Trophoblast cell (in vitro differentiated cells and primary cell): ENCODE data around the gene ABLIM1.
A peak's percentile ranks its signal among the peaks of the same experiment; 100 is the strongest.

Experiments used
- DNase-seq, 2 donors: peaks; one replicate each; pipeline ENCODE4 v3.0.0-alpha.2; 2016
- H2AFZ ChIP-seq: 2 replicates; pipeline ENCODE4 v1.6.1; 2013; ENCODE audit warnings: low read length, moderate library complexity, mild to moderate bottlenecking; ENCODE audit not compliant: insufficient read depth, poor library complexity
- H2AK5ac ChIP-seq: 2 replicates; pipeline ENCODE4 v1.6.1; 2013; ENCODE audit warnings: mild to moderate bottlenecking, low read length
- H2BK120ac ChIP-seq: 2 replicates; pipeline ENCODE4 v1.6.1; 2013; ENCODE audit warnings: low read length, mild to moderate bottlenecking, moderate library complexity; ENCODE audit not compliant: insufficient read depth, poor library complexity
- H2BK12ac ChIP-seq: 2 replicates; pipeline ENCODE4 v1.6.1; 2013; ENCODE audit warnings: mild to moderate bottlenecking, low read length, moderate library complexity
- H2BK5ac ChIP-seq: 2 replicates; pipeline ENCODE4 v1.6.1; 2013; ENCODE audit warnings: low read length, low read depth, moderate library complexity, mild to moderate bottlenecking; ENCODE audit not compliant: poor library complexity
- H3K14ac ChIP-seq: 2 replicates; pipeline ENCODE4 v1.6.1; 2013; ENCODE audit warnings: mild to moderate bottlenecking, low read length
- H3K18ac ChIP-seq: 2 replicates; pipeline ENCODE4 v1.6.1; 2013; ENCODE audit warnings: mild to moderate bottlenecking, low read length
- H3K23ac ChIP-seq: 2 replicates; pipeline ENCODE4 v1.6.1; 2013; ENCODE audit warnings: low read length
- H3K27ac ChIP-seq: 2 replicates; pipeline ENCODE4 v1.5.1; 2013; ENCODE audit warnings: low read depth, mild to moderate bottlenecking, inconsistent platforms, low read length, moderate library complexity
- H3K27me3 ChIP-seq: 2 replicates; pipeline ENCODE4 v1.6.1; 2013; ENCODE audit warnings: inconsistent platforms, mild to moderate bottlenecking, low read length, moderate library complexity; ENCODE audit not compliant: insufficient read depth
- H3K36me3 ChIP-seq, 2 experiments: 1 replicate in 1 of 2; 2 replicates in 1 of 2; pipeline ENCODE4 v1.6.1; 2013; ENCODE audit warnings: low read length in 2 of 2, mild to moderate bottlenecking in 2 of 2, moderate library complexity in 1 of 2; ENCODE audit not compliant: insufficient read depth in 2 of 2, control insufficient read depth in 1 of 2
- H3K4ac ChIP-seq: 2 replicates; pipeline ENCODE4 v1.6.1; 2013; ENCODE audit warnings: low read depth, mild to moderate bottlenecking, low read length, moderate library complexity
- H3K4me1 ChIP-seq, 2 experiments: 1 replicate in 1 of 2; 2 replicates in 1 of 2; pipeline ENCODE4 v1.6.1; 2013; ENCODE audit warnings: low read length in 2 of 2, mild to moderate bottlenecking in 2 of 2, moderate library complexity in 1 of 2; ENCODE audit not compliant: insufficient read depth in 2 of 2, control insufficient read depth in 1 of 2
- H3K4me2 ChIP-seq: 2 replicates; pipeline ENCODE4 v1.6.1; 2013; ENCODE audit warnings: inconsistent platforms, mild to moderate bottlenecking, low read length, moderate library complexity
- H3K4me3 ChIP-seq: 2 replicates; pipeline ENCODE4 v1.5.1; 2013; ENCODE audit warnings: mild to moderate bottlenecking, low read depth, low read length, inconsistent platforms
- H3K79me1 ChIP-seq: one replicate; pipeline ENCODE4 v1.6.1; 2013; ENCODE audit warnings: low read length
- H3K79me2 ChIP-seq: 2 replicates; pipeline ENCODE4 v1.6.1; 2013; ENCODE audit warnings: low read length, mild to moderate bottlenecking; ENCODE audit not compliant: control insufficient read depth, insufficient read depth, poor library complexity
- H3K9ac ChIP-seq: 2 replicates; pipeline ENCODE4 v1.6.1; 2013; ENCODE audit warnings: mild to moderate bottlenecking, low read length
- H3K9me3 ChIP-seq: 2 replicates; pipeline ENCODE4 v1.6.1; 2013; ENCODE audit warnings: low read depth, mild to moderate bottlenecking, control low read depth, inconsistent platforms, low read length; ENCODE audit not compliant: insufficient read depth
- H4K12ac ChIP-seq: 2 replicates; pipeline ENCODE4 v1.6.1; 2013; ENCODE audit warnings: low read depth, mild to moderate bottlenecking, low read length, moderate library complexity
- H4K8ac ChIP-seq: 2 replicates; pipeline ENCODE4 v1.6.1; 2013; ENCODE audit warnings: low read depth, mild to moderate bottlenecking, low read length, moderate library complexity
- H4K91ac ChIP-seq: one replicate; pipeline ENCODE4 v1.6.1; 2013; ENCODE audit warnings: low read depth, mild to moderate bottlenecking, low read length, moderate library complexity
- WGBS: extraction: QIAGEN DNeasy Blood & Tissue Kit; methylation state at CpG from one replicate; pipeline ENCODE4 v1.1.7; 2013; ENCODE audit warnings: missing lambda C conversion rate; ENCODE audit not compliant: insufficient read length, insufficient coverage; ENCODE audit errors: extremely low coverage; 5-methylcytosine and 5-hydroxymethylcytosine counted together

ABLIM1 gene

DNA sequence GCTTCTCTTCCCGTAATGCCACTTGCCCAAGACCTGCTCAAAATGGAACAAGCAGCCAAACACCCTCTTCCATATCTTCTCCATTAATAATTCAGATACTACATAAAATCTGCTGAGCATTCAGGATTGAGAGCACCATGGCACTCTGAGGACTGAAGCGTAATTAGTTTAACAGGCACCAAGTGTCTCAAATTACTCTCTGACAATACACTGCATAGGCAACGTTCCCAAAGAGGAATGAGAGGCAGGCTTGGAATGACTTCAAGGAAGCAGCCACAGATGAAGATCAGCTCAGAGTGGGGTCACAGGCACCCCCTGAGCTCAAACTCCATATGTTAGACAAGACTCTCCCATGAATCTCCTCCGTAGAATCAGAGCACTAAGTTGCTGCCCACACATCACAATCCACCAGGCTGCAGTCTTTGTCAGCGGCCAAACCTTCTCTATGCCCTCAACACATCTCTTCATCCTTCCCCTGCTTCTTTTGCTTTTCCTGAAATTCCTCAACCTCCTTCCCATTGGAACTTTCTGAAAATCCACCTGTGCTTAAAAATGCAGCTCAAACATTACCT, 4.7 kb upstream of the ABLIM1 start:
- no peaks in the 10 kb centered on the region for H3K79me2 ChIP-seq
- no peak overlapping the region for H2AFZ ChIP-seq
- H3K18ac ChIP-seq, result no peak overlapping the region
- no peak overlapping the region for H3K4me2 ChIP-seq
- no peaks in the 10 kb centered on the region for H3K9me3 ChIP-seq
- H3K27me3 ChIP-seq, result no peaks in the 10 kb centered on the region
- peaks cover 2% of the 10 kb centered on the region in 2 experiments for H3K4me1 ChIP-seq
- H2BK120ac ChIP-seq, result no peak overlapping the region
- no peak overlapping the region for H3K23ac ChIP-seq
- H2BK5ac ChIP-seq, result no peak overlapping the region
- no peaks in the 10 kb centered on the region for H3K79me1 ChIP-seq
- H3K36me3 ChIP-seq, result no peaks in the 10 kb centered on the region
- H3K9ac ChIP-seq, result no peak overlapping the region
- H2AK5ac ChIP-seq, result no peak overlapping the region
- H2BK12ac ChIP-seq, result no peak overlapping the region
- no peak overlapping the region for H3K27ac ChIP-seq
- H4K8ac ChIP-seq, result no peak overlapping the region
- H3K14ac ChIP-seq, result no peak overlapping the region
- WGBS, result no CpG with 5 or more reads among the region's 5 CpGs
- no peak overlapping the region for H4K12ac ChIP-seq
- DNase-seq, result no peak
- no peak overlapping the region for H3K4ac ChIP-seq
- no peak overlapping the region for H4K91ac ChIP-seq
- H3K4me3 ChIP-seq, result no peak overlapping the region

- Histone ChIP-seq H3K27ac (no peak overlapping the region), H2BK5ac (no peak overlapping the region), H3K27me3 (no peaks in the 10 kb centered on the region), H2BK12ac (no peak overlapping the region), H4K12ac (no peak overlapping the region), H3K9me3 (no peaks in the 10 kb centered on the region), H2AK5ac (no peak overlapping the region), H3K79me1 (no peaks in the 10 kb centered on the region), H3K4me1 (peaks cover 2% of the 10 kb centered on the region in 2 experiments), H3K18ac (no peak overlapping the region), H4K8ac (no peak overlapping the region), H4K91ac (no peak overlapping the region), H3K4me2 (no peak overlapping the region), H3K36me3 (no peaks in the 10 kb centered on the region), H3K4me3 (no peak overlapping the region), H3K9ac (no peak overlapping the region), H3K23ac (no peak overlapping the region), H3K14ac (no peak overlapping the region), H3K79me2 (no peaks in the 10 kb centered on the region), H3K4ac (no peak overlapping the region), H2AFZ (no peak overlapping the region), H2BK120ac (no peak overlapping the region)
- DNase-seq, result no peak
- no CpG with 5 or more reads among the region's 3 CpGs for WGBS
Measured at GRCh38 chr10:114661212-114661880, 3.3 kb upstream of the ABLIM1 start.

DNA sequence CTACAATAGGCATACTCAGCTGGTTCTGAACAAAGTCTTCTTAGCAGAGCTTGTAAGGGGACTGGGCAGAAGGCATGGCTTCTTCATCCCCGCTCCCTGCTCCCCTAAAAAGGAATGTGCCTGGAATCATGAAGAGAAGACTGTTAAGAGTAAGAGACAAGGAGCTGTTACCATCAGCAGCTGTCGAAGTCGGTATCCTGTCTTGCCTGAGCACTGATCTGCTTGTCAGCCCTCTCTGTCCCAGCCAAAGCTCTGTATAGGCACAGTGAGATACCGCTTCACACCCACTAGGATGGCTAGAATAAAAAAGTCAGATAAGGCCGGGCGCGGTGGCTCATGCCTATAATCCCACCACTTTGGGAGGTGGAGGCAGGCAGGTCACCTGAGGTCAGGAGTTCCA, 2.4 kb downstream of the ABLIM1 start:
- Histone ChIP-seq H3K9me3 (no peaks in the 10 kb centered on the region), H3K79me2 (peaks cover 2% of the 10 kb centered on the region), H3K4me2 (peak overlapping the region; percentile 25), H3K27me3 (no peaks in the 10 kb centered on the region), H3K4me1 (peaks cover 10 to 12% of the 10 kb centered on the region in 2 experiments), H2BK12ac (peak overlapping the region; percentile 37), H3K4me3 (no peak overlapping the region), H2BK5ac (no peak overlapping the region), H2AK5ac (no peak overlapping the region), H4K8ac (no peak overlapping the region), H3K23ac (no peak overlapping the region), H2BK120ac (no peak overlapping the region), H3K4ac (no peak overlapping the region), H4K91ac (no peak overlapping the region), H4K12ac (no peak overlapping the region), H3K79me1 (peaks cover 8% of the 10 kb centered on the region), H3K18ac (no peak overlapping the region), H3K27ac (peak overlapping the region; percentile 40), H3K14ac (no peak overlapping the region), H3K9ac (no peak overlapping the region), H3K36me3 (no peaks in the 10 kb centered on the region), H2AFZ (no peak overlapping the region)
- DNase-seq, result no peak
- no CpG with 5 or more reads among the region's 7 CpGs for WGBS

GRCh38 chr10:114654822-114655575, 3.1 kb downstream of the ABLIM1 start:
- Histone ChIP-seq H3K9me3 (no peaks in the 10 kb centered on the region), H3K79me1 (peaks cover 8% of the 10 kb centered on the region), H3K27me3 (no peaks in the 10 kb centered on the region), H2BK12ac (peak overlapping the region; percentile 62), H3K4me3 (no peak overlapping the region), H3K18ac (no peak overlapping the region), H3K4me2 (peak overlapping the region; percentile 16), H2AK5ac (no peak overlapping the region), H3K23ac (no peak overlapping the region), H2BK120ac (peak overlapping the region; percentile 48), H3K4ac (no peak overlapping the region), H3K4me1 (peaks cover 10 to 12% of the 10 kb centered on the region in 2 experiments), H4K91ac (no peak overlapping the region), H3K27ac (peak overlapping the region; percentile 68), H3K9ac (no peak overlapping the region), H3K79me2 (peaks cover 2% of the 10 kb centered on the region), H2AFZ (no peak overlapping the region), H2BK5ac (peak overlapping the region; percentile 60), H4K8ac (peak overlapping the region; percentile 32), H3K14ac (peak overlapping the region; percentile 53), H3K36me3 (no peaks in the 10 kb centered on the region), H4K12ac (no peak overlapping the region)
- no CpG with 5 or more reads among the region's 3 CpGs for WGBS
- peak; percentile 69 to 80 for DNase-seq
